CD4-positive, alpha-beta T cell treated with Interferon gamma for 1 hour (primary cell): ENCODE data around the gene CXXC4.

Experiments
- DNase-seq: peaks from one replicate; pipeline ENCODE4 v3.0.0-alpha.2; 2020

CXXC4 gene

GRCh38 chr4:104494822-104495559 lies at the start of gene CXXC4:
TSS of gene CXXC4 (minus strand) at chr4:104494894. CDS start at chr4:104491802, 3,092 bp downstream.
- DNase-seq, result peak; percentile 18

GRCh38 chr4:104533156-104533555 lies 38.5 kb upstream of the CXXC4 start:
- no peak for DNase-seq

GRCh38 chr4:104532677-104533076 lies 38.0 kb upstream of the CXXC4 start:
- DNase-seq, result no peak

GRCh38 chr4:104531390-104531789 lies 36.7 kb upstream of the CXXC4 start:
- no peak for DNase-seq

- DNase-seq, result no peak
Observed at GRCh38 chr4:104530426-104530825, 35.7 kb upstream of the CXXC4 start.

- DNase-seq, result no peak
Observed at GRCh38 chr4:104524591-104524990, 29.9 kb upstream of the CXXC4 start.

GRCh38 chr4:104524026-104524425 lies 29.3 kb upstream of the CXXC4 start:
- DNase-seq, result no peak

- DNase-seq, result no peak
Observed at GRCh38 chr4:104519588-104519987, 24.9 kb upstream of the CXXC4 start.

- no peak for DNase-seq
Observed at GRCh38 chr4:104516884-104517283, 22.2 kb upstream of the CXXC4 start.

GRCh38 chr4:104508224-104508623 lies 13.5 kb upstream of the CXXC4 start:
- DNase-seq, result no peak

- no peak for DNase-seq
Observed at GRCh38 chr4:104507112-104507511, 12.4 kb upstream of the CXXC4 start.

GRCh38 chr4:104504536-104504935 lies 9.8 kb upstream of the CXXC4 start:
- DNase-seq, result no peak

GRCh38 chr4:104502471-104502870 lies 7.8 kb upstream of the CXXC4 start:
- no peak for DNase-seq

- DNase-seq, result no peak
Observed at GRCh38 chr4:104501290-104501689, 6.6 kb upstream of the CXXC4 start.

GRCh38 chr4:104500442-104500841 lies 5.7 kb upstream of the CXXC4 start:
- DNase-seq, result no peak

- DNase-seq, result no peak
Observed at GRCh38 chr4:104494185-104494584, 509 bp downstream of the CXXC4 start.

- DNase-seq, result no peak
Observed at GRCh38 chr4:104493081-104493831, 1.4 kb downstream of the CXXC4 start.

GRCh38 chr4:104492183-104492771 lies 2.4 kb downstream of the CXXC4 start:
- no peak for DNase-seq

- peak; percentile 28 for DNase-seq
Observed at GRCh38 chr4:104491481-104492182, 3.1 kb downstream of the CXXC4 start.

GRCh38 chr4:104490770-104491480 lies 3.8 kb downstream of the CXXC4 start:
- DNase-seq, result peak; percentile 29

- DNase-seq, result no peak
Observed at GRCh38 chr4:104490096-104490769, 4.5 kb downstream of the CXXC4 start.

- no peak for DNase-seq
Observed at GRCh38 chr4:104489731-104490095, 5.0 kb downstream of the CXXC4 start.
